ENCODE measurements around the gene RBM33. TPM values are rescaled to one million over a fixed set of nuclear protein-coding genes. Genes with fewer than 3 reads are reported as not detected.

Gene RBM33
- total and polyA plus RNA-seq, 2 of the 13 experiments (the other 11 are each of a cell fraction or from before 2014, with no cell fraction given), result 12.4 to 28.9 TPM

- TF ChIP-seq, protein P1, sequence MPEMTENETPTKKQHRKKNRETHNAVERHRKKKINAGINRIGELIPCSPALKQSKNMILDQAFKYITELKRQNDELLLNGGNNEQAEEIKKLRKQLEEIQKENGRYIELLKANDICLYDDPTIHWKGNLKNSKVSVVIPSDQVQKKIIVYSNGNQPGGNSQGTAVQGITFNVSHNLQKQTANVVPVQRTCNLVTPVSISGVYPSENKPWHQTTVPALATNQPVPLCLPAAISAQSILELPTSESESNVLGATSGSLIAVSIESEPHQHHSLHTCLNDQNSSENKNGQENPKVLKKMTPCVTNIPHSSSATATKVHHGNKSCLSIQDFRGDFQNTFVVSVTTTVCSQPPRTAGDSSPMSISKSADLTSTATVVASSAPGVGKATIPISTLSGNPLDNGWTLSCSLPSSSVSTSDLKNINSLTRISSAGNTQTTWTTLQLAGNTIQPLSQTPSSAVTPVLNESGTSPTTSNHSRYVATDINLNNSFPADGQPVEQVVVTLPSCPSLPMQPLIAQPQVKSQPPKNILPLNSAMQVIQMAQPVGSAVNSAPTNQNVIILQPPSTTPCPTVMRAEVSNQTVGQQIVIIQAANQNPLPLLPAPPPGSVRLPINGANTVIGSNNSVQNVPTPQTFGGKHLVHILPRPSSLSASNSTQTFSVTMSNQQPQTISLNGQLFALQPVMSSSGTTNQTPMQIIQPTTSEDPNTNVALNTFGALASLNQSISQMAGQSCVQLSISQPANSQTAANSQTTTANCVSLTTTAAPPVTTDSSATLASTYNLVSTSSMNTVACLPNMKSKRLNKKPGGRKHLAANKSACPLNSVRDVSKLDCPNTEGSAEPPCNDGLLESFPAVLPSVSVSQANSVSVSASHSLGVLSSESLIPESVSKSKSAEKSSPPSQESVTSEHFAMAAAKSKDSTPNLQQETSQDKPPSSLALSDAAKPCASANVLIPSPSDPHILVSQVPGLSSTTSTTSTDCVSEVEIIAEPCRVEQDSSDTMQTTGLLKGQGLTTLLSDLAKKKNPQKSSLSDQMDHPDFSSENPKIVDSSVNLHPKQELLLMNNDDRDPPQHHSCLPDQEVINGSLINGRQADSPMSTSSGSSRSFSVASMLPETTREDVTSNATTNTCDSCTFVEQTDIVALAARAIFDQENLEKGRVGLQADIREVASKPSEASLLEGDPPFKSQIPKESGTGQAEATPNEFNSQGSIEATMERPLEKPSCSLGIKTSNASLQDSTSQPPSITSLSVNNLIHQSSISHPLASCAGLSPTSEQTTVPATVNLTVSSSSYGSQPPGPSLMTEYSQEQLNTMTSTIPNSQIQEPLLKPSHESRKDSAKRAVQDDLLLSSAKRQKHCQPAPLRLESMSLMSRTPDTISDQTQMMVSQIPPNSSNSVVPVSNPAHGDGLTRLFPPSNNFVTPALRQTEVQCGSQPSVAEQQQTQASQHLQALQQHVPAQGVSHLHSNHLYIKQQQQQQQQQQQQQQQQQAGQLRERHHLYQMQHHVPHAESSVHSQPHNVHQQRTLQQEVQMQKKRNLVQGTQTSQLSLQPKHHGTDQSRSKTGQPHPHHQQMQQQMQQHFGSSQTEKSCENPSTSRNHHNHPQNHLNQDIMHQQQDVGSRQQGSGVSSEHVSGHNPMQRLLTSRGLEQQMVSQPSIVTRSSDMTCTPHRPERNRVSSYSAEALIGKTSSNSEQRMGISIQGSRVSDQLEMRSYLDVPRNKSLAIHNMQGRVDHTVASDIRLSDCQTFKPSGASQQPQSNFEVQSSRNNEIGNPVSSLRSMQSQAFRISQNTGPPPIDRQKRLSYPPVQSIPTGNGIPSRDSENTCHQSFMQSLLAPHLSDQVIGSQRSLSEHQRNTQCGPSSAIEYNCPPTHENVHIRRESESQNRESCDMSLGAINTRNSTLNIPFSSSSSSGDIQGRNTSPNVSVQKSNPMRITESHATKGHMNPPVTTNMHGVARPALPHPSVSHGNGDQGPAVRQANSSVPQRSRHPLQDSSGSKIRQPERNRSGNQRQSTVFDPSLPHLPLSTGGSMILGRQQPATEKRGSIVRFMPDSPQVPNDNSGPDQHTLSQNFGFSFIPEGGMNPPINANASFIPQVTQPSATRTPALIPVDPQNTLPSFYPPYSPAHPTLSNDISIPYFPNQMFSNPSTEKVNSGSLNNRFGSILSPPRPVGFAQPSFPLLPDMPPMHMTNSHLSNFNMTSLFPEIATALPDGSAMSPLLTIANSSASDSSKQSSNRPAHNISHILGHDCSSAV (CRISPR knock-in tag; IDR thresholded peaks at IDR 0.05; ENCODE audit: borderline replicate concordance), result no peak
- TF ChIP-seq CEBPB (IDR thresholded peaks at IDR 0.05; ENCODE audit: borderline replicate concordance, low read depth, low read length) (no peak), SNAPC2 (CRISPR knock-in tag; IDR thresholded peaks at IDR 0.05) (no peak), SMARCC2 (IDR thresholded peaks at IDR 0.05) (no peak), POLR2AphosphoS2 (IDR thresholded peaks at IDR 0.05; ENCODE audit: low read depth, low read length) (no peak), SOX6 (IDR thresholded peaks at IDR 0.05) (no peak), SOX6 (CRISPR knock-in tag; IDR thresholded peaks at IDR 0.05) (no peak)
- TF ChIP-seq, protein P2, sequence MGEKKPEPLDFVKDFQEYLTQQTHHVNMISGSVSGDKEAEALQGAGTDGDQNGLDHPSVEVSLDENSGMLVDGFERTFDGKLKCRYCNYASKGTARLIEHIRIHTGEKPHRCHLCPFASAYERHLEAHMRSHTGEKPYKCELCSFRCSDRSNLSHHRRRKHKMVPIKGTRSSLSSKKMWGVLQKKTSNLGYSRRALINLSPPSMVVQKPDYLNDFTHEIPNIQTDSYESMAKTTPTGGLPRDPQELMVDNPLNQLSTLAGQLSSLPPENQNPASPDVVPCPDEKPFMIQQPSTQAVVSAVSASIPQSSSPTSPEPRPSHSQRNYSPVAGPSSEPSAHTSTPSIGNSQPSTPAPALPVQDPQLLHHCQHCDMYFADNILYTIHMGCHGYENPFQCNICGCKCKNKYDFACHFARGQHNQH (CRISPR knock-in tag; IDR thresholded peaks at IDR 0.05), result no peak
- TF ChIP-seq, protein P3, sequence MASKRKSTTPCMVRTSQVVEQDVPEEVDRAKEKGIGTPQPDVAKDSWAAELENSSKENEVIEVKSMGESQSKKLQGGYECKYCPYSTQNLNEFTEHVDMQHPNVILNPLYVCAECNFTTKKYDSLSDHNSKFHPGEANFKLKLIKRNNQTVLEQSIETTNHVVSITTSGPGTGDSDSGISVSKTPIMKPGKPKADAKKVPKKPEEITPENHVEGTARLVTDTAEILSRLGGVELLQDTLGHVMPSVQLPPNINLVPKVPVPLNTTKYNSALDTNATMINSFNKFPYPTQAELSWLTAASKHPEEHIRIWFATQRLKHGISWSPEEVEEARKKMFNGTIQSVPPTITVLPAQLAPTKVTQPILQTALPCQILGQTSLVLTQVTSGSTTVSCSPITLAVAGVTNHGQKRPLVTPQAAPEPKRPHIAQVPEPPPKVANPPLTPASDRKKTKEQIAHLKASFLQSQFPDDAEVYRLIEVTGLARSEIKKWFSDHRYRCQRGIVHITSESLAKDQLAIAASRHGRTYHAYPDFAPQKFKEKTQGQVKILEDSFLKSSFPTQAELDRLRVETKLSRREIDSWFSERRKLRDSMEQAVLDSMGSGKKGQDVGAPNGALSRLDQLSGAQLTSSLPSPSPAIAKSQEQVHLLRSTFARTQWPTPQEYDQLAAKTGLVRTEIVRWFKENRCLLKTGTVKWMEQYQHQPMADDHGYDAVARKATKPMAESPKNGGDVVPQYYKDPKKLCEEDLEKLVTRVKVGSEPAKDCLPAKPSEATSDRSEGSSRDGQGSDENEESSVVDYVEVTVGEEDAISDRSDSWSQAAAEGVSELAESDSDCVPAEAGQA (IDR thresholded peaks at IDR 0.05; ENCODE audit: low read depth), result no peak
- TF ChIP-seq, protein P3 (CRISPR knock-in tag; IDR thresholded peaks at IDR 0.05; ENCODE audit: borderline replicate concordance), result no peak
- TF ChIP-seq, protein P4, sequence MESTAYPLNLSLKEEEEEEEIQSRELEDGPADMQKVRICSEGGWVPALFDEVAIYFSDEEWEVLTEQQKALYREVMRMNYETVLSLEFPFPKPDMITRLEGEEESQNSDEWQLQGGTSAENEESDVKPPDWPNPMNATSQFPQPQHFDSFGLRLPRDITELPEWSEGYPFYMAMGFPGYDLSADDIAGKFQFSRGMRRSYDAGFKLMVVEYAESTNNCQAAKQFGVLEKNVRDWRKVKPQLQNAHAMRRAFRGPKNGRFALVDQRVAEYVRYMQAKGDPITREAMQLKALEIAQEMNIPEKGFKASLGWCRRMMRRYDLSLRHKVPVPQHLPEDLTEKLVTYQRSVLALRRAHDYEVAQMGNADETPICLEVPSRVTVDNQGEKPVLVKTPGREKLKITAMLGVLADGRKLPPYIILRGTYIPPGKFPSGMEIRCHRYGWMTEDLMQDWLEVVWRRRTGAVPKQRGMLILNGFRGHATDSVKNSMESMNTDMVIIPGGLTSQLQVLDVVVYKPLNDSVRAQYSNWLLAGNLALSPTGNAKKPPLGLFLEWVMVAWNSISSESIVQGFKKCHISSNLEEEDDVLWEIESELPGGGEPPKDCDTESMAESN (CRISPR knock-in tag; conservative IDR thresholded peaks at IDR 0.05), result no peak
These were observed 160.7 kb downstream of the RBM33 start (continued) for GRCh38 chr7:155804897-155805825.
